ENCODE data around the gene RASAL3.
A peak's percentile ranks its signal among the peaks of the same experiment; 100 is the strongest.

The RASAL3 gene

DNA sequence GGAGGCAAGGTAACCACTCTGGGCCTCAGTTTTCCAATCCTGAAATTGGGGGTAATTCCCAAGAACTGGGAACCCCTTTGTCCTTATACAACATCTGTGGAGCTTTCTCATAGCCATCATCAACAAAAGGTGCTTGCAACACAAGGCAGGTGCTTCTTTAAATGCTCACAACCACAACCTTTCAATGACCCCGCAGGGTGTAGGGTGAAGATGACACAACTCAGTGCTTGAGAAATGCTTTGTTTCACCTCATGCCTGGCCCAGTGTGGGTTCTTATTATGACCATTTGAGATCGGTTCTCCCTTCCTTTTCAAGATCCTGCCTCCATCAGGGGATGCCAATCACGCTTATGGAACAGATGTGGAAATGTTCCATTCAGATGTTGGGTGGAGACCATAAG is 23.0 kb downstream of the RASAL3 start:
- TF ChIP-seq, protein P1, sequence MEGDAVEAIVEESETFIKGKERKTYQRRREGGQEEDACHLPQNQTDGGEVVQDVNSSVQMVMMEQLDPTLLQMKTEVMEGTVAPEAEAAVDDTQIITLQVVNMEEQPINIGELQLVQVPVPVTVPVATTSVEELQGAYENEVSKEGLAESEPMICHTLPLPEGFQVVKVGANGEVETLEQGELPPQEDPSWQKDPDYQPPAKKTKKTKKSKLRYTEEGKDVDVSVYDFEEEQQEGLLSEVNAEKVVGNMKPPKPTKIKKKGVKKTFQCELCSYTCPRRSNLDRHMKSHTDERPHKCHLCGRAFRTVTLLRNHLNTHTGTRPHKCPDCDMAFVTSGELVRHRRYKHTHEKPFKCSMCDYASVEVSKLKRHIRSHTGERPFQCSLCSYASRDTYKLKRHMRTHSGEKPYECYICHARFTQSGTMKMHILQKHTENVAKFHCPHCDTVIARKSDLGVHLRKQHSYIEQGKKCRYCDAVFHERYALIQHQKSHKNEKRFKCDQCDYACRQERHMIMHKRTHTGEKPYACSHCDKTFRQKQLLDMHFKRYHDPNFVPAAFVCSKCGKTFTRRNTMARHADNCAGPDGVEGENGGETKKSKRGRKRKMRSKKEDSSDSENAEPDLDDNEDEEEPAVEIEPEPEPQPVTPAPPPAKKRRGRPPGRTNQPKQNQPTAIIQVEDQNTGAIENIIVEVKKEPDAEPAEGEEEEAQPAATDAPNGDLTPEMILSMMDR (IDR thresholded peaks at IDR 0.05; ENCODE audit: poor library complexity, severe bottlenecking), result no peak
- Histone ChIP-seq H3K27ac (ENCODE audit: poor library complexity, severe bottlenecking) (no peak overlapping the region), H3K4me1 (ENCODE audit: insufficient read depth, poor library complexity, severe bottlenecking) (no peaks in the 10 kb centered on the region), H3K9me3 (ENCODE audit: severe bottlenecking) (no peaks in the 10 kb centered on the region), H3K27me3 (ENCODE audit: insufficient read depth, poor library complexity, severe bottlenecking) (no peaks in the 10 kb centered on the region), H3K36me3 (ENCODE audit: low read depth) (no peaks in the 10 kb centered on the region), H3K4me3 (ENCODE audit: severe bottlenecking) (no peak overlapping the region)
- DNase-seq (ENCODE audit: low spot score) (no peak), ATAC-seq (ENCODE audit: low read depth) (no peak)

DNA sequence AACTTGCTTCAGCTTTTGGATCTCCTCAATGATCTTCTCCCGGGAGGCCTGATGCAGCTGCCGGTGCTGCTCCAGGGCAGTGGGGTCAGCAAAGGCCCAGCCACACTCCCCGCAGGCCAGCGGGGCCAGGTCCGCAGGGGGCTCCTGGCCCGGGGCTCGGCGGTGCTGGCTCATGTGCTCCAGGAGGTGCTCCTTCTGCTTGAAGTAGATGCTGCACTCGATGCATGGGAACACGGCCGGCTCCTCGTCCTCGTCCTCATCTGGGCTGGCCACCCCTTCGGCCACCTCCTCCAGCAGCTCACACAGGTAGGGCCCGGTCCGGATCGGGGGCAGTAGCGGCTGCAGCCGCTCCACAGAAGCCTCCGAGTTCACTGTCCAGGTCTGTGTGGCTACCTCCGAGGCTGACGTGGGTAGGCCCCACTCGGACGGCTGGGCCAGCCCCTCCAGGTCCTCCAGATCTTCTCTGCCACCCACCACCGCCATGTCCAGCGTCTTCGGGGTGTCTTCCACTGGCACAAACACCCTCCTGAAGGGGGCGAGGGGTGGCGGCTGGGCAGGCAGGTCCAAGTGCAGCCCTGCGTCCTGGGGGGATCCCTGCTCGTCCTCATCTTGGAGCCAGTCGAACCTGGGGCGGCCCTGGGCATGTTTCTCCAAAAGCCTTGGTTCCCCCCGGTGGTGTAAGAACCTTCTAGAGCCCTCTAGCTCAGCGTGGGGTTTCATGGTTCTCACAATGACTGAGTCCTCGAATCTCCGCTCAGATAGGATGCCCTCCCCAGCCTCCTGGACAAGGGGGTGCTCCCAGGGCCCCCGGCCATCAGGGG is 24.3 kb downstream of the RASAL3 start:
- no peaks in the 10 kb centered on the region for H3K27me3 ChIP-seq (ENCODE audit: insufficient read depth, poor library complexity, severe bottlenecking)
- no peaks in the 10 kb centered on the region for H3K36me3 ChIP-seq (ENCODE audit: low read depth)
- TF ChIP-seq, protein P1 (IDR thresholded peaks at IDR 0.05; ENCODE audit: poor library complexity, severe bottlenecking), result no peak
- peak; percentile 48 for DNase-seq (ENCODE audit: low spot score)
- no peak overlapping the region for H3K27ac ChIP-seq (ENCODE audit: poor library complexity, severe bottlenecking)
- no peak for ATAC-seq (ENCODE audit: low read depth)
- no peaks in the 10 kb centered on the region for H3K4me1 ChIP-seq (ENCODE audit: insufficient read depth, poor library complexity, severe bottlenecking)
- H3K4me3 ChIP-seq (ENCODE audit: severe bottlenecking), result no peak overlapping the region
- H3K9me3 ChIP-seq (ENCODE audit: severe bottlenecking), result no peaks in the 10 kb centered on the region

DNA sequence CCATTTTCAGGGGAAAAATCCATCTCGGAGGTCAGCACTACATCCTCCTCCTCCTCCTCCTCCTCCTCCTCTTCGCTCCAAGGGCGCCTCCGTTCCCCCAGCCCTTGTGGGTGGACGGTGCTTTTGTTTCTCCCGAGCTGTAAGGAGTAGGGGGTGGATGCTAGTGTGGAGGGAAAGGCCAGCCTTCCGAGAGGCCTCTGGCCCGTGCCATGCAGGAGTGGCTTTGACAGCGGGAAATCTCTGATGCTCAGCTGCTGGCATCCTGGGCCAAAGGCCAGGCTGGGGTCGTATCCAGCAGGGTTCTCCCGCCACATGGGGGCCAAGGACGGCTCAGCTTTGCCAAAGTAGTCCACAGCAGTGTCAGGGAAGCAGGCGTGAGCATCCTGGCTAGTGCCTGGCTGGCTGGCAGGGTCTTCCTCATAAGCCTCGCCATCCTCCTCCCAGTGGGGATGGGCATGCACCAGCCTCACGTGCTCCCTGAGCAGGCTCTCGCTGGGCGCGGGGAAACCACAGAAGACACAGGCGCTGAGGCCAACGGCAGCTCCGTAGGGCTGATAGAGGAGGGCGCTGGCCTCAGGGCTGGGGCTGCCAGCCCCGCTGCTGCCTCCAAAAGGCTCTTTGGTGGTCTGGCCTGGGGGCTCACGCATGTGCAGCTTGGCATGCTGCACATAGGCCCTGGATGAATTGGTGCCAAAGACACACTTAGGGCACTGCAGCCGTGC is 25.1 kb downstream of the RASAL3 start:
- H3K4me1 ChIP-seq (ENCODE audit: insufficient read depth, poor library complexity, severe bottlenecking), result no peaks in the 10 kb centered on the region
- ATAC-seq (ENCODE audit: low read depth), result no peak

DNA sequence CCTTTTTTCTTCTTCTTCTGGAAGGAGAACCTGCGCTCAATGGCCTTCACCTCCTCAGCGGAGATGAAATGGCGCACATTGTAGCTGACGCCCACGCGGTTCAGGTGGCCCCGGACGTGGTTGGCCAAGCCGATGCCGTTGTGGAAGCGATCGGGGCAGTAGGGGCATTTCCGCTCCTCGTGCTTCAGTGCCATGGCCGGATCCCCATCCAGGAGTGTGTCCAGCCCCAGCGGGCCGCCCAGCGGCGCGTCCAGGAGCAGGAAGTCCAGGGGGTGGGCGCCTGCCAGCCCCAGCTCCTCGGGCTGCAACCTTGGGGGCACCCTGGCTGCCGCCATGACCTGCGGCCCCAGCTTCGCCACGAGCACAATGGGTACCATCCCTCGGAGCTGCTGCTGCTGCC is 25.8 kb downstream of the RASAL3 start:
- Histone ChIP-seq H3K27ac (ENCODE audit: poor library complexity, severe bottlenecking) (no peak overlapping the region), H3K36me3 (ENCODE audit: low read depth) (no peaks in the 10 kb centered on the region), H3K27me3 (ENCODE audit: insufficient read depth, poor library complexity, severe bottlenecking) (no peaks in the 10 kb centered on the region), H3K9me3 (ENCODE audit: severe bottlenecking) (no peaks in the 10 kb centered on the region), H3K4me3 (ENCODE audit: severe bottlenecking) (no peak overlapping the region), H3K4me1 (ENCODE audit: insufficient read depth, poor library complexity, severe bottlenecking) (no peaks in the 10 kb centered on the region)
- TF ChIP-seq, protein P1 (IDR thresholded peaks at IDR 0.05; ENCODE audit: poor library complexity, severe bottlenecking), result no peak
- no peak for ATAC-seq (ENCODE audit: low read depth)
- no peak for DNase-seq (ENCODE audit: low spot score)

More for the DNA sequence above, 25.1 kb downstream of the RASAL3 start:
- peak; percentile 58 for DNase-seq (ENCODE audit: low spot score)
- TF ChIP-seq, protein P1 (IDR thresholded peaks at IDR 0.05; ENCODE audit: poor library complexity, severe bottlenecking), result no peak
- Histone ChIP-seq H3K9me3 (ENCODE audit: severe bottlenecking) (no peaks in the 10 kb centered on the region), H3K4me3 (ENCODE audit: severe bottlenecking) (no peak overlapping the region), H3K27ac (ENCODE audit: poor library complexity, severe bottlenecking) (no peak overlapping the region), H3K27me3 (ENCODE audit: insufficient read depth, poor library complexity, severe bottlenecking) (no peaks in the 10 kb centered on the region), H3K36me3 (ENCODE audit: low read depth) (no peaks in the 10 kb centered on the region)

Data from RWPE2 (cell line).